ENCODE data around the gene ALKAL2. TPM values are rescaled to one million over a fixed set of nuclear protein-coding genes. Genes with fewer than 3 reads are reported as not detected.

The ALKAL2 gene
- polyA plus RNA-seq, 1 of the 3 experiments (the other 2 are of a cell fraction): not detected

DNA sequence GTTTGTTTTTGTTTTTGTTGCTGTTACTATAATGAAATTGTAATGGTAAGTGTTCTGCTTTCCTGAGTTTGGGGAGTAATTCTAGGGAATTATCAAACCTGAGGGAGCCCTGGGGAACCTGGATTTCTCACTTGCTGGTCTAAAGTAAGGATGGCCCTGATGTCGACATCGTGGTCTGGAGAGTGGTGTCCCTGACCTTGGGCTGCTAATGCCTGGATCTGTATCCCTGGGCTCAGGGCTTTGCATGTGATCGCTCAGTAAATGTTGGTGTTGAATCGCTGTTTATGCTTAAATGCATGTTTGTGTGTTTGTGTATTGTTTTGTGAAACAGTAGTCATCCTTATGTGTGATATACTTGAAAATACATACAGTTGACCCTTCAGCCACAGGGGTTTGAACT lies 17.0 kb downstream of the ALKAL2 start:
- Histone ChIP-seq H4K20me1 (ENCODE audit: insufficient read depth) (peaks cover 76% of the 10 kb centered on the region), H3K27me3 (ENCODE audit: insufficient read depth) (no peaks in the 10 kb centered on the region), H3K79me2 (ENCODE audit: insufficient read depth) (peaks cover 98% of the 10 kb centered on the region), H3K27ac (ENCODE audit: low read depth in 2 of 2, low read length in 1 of 2) (no peak overlapping the region), H2AFZ (ENCODE audit: low read depth) (no peak overlapping the region), H3K9me3 (no peaks in the 10 kb centered on the region), H3K4me1 (ENCODE audit: control insufficient read depth in 1 of 2, insufficient read depth in 2 of 2, low read depth in 1 of 2, low read length in 1 of 2) (peaks cover 9 to 10% of the 10 kb centered on the region in 2 experiments; a peak in 3 of 4 replicates), H3K36me3 (replicated peaks in 1 of 2; ENCODE audit: control insufficient read depth in 1 of 2, insufficient read depth in 2 of 2, low read length in 1 of 2) (peaks cover 27 to 60% of the 10 kb centered on the region in 2 experiments), H3K4me2 (no peak overlapping the region), H3K9me2 (no peaks in the 10 kb centered on the region), H3F3A (replicated peaks; ENCODE audit: insufficient read depth) (no peaks in the 10 kb centered on the region), H3K4me3 (ENCODE audit: low read depth in 2 of 2, low read length in 1 of 2) (no peak overlapping the region), H3K9ac (no peak overlapping the region)
- 93% methylated on average over 4 of the region's 4 CpGs for WGBS (ENCODE audit: low lambda C conversion rate)
- CTCF ChIA-PET: interaction anchor here (0.6 kb wide), 1 partner anchor 229 kb away, joined by 4 read pairs; no protein-coding TSS in a partner anchor
- no peak for DNase-seq
- TF ChIP-seq FOXM1 (IDR thresholded peaks at IDR 0.05; ENCODE audit: low read depth): no peak
- no peak for TF ChIP-seq TEAD4 (IDR thresholded peaks at IDR 0.05; ENCODE audit: borderline replicate concordance, insufficient read depth)
- TF ChIP-seq FOXJ3 (CRISPR knock-in tag; IDR thresholded peaks at IDR 0.05): no peak
- TF ChIP-seq RCOR1 (IDR thresholded peaks at IDR 0.05; ENCODE audit: low read length): no peak
- no peak for TF ChIP-seq SIN3A (IDR thresholded peaks at IDR 0.05; ENCODE audit: borderline replicate concordance, low read depth, low read length)
- TF ChIP-seq MXI1 (IDR thresholded peaks at IDR 0.05; ENCODE audit: low read depth, low read length): no peak
- TF ChIP-seq NRF1 (IDR thresholded peaks at IDR 0.05; ENCODE audit: low read depth, low read length): no peak
- TF ChIP-seq, protein P1, sequence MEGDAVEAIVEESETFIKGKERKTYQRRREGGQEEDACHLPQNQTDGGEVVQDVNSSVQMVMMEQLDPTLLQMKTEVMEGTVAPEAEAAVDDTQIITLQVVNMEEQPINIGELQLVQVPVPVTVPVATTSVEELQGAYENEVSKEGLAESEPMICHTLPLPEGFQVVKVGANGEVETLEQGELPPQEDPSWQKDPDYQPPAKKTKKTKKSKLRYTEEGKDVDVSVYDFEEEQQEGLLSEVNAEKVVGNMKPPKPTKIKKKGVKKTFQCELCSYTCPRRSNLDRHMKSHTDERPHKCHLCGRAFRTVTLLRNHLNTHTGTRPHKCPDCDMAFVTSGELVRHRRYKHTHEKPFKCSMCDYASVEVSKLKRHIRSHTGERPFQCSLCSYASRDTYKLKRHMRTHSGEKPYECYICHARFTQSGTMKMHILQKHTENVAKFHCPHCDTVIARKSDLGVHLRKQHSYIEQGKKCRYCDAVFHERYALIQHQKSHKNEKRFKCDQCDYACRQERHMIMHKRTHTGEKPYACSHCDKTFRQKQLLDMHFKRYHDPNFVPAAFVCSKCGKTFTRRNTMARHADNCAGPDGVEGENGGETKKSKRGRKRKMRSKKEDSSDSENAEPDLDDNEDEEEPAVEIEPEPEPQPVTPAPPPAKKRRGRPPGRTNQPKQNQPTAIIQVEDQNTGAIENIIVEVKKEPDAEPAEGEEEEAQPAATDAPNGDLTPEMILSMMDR (IDR thresholded peaks at IDR 0.05): no peak
- TF ChIP-seq, protein P2, sequence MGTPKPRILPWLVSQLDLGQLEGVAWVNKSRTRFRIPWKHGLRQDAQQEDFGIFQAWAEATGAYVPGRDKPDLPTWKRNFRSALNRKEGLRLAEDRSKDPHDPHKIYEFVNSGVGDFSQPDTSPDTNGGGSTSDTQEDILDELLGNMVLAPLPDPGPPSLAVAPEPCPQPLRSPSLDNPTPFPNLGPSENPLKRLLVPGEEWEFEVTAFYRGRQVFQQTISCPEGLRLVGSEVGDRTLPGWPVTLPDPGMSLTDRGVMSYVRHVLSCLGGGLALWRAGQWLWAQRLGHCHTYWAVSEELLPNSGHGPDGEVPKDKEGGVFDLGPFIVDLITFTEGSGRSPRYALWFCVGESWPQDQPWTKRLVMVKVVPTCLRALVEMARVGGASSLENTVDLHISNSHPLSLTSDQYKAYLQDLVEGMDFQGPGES (IDR thresholded peaks at IDR 0.05; ENCODE audit: low read depth, low read length): no peak
- TF ChIP-seq ELF1 (IDR thresholded peaks at IDR 0.05): no peak
- no peak for TF ChIP-seq SMC3 (IDR thresholded peaks at IDR 0.05; ENCODE audit: low read depth, low read length)
- TF ChIP-seq EZH2phosphoT487 (IDR thresholded peaks at IDR 0.05; ENCODE audit: borderline replicate concordance, low read depth): no peak
- TF ChIP-seq, protein P3, sequence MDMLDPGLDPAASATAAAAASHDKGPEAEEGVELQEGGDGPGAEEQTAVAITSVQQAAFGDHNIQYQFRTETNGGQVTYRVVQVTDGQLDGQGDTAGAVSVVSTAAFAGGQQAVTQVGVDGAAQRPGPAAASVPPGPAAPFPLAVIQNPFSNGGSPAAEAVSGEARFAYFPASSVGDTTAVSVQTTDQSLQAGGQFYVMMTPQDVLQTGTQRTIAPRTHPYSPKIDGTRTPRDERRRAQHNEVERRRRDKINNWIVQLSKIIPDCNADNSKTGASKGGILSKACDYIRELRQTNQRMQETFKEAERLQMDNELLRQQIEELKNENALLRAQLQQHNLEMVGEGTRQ (IDR thresholded peaks at IDR 0.05; ENCODE audit: borderline replicate concordance, low read depth, low read length): no peak
- POLR2A ChIA-PET: no interaction called here

All from SK-N-SH (cell line).